B cell (primary cell): ENCODE results near the gene TCF12. TPM values are rescaled to one million over a fixed set of nuclear protein-coding genes. Genes with fewer than 3 reads are reported as not detected.

ENCODE experiments used
- ATAC-seq: fragments of 200-7000 bp; cut with Tn5 transposase; one replicate; pipeline ENCODE4 v1.10.0; 2021; ENCODE audit warnings: low read depth, mild to moderate bottlenecking, moderate number of reproducible peaks, moderate library complexity
- CTCF ChIA-PET: fragments of 350-600 bp; sonication (Branson Sonifier 250); formaldehyde crosslinking; loops from one replicate; lab custom pipeline; 2021; ENCODE audit warnings: antibody characterized with exemption, inconsistent platforms; lab: Charles Lee
- POLR2A ChIA-PET: fragments of 350-600 bp; sonication (Branson Sonifier 250); formaldehyde crosslinking; loops from one replicate; lab custom pipeline; 2021; ENCODE audit warnings: antibody characterized with exemption; lab: Charles Lee
- DNase-seq: peaks from one replicate; pipeline ENCODE4 v3.0.0; 2013
- H2AFZ ChIP-seq: 2 replicates; pipeline ENCODE4 v1.6.1; 2012; ENCODE audit warnings: mild to moderate bottlenecking, low read depth, low read length; ENCODE audit not compliant: insufficient read depth, poor library complexity, severe bottlenecking
- H3K27ac ChIP-seq, 2 donors: 1 replicate in 1 of 2; 2 replicates in 1 of 2; pipeline ENCODE4 v1.5.1; 2012 to 2013; ENCODE audit warnings: low read length in 2 of 2, mild to moderate bottlenecking in 2 of 2, moderate library complexity in 1 of 2
- H3K27me3 ChIP-seq, 4 experiments: fragments of 200-600 bp in 1 of 4; sonication (generic) in 1 of 4; replicated peaks in 1 of 4; 1 replicate in 2 of 4; 2 replicates in 2 of 4; pipeline versions ENCODE4 v1.6.1 to v1.7.0; 2013 to 2016; ENCODE audit warnings: low read length in 3 of 4, mild to moderate bottlenecking in 2 of 4, mixed read lengths in 1 of 4, moderate library complexity in 1 of 4; ENCODE audit not compliant: insufficient read depth in 4 of 4, control insufficient read depth in 3 of 4; ENCODE audit errors: control extremely low read depth in 1 of 4
- H3K36me3 ChIP-seq, 2 experiments: replicated peaks in 1 of 2; 1 replicate in 1 of 2; 2 replicates in 1 of 2; pipeline versions ENCODE4 v1.6.1 to v1.7.1; 2013; ENCODE audit warnings: low read length in 1 of 2; ENCODE audit not compliant: insufficient read depth in 2 of 2, control insufficient read depth in 1 of 2; ENCODE audit errors: control extremely low read depth in 1 of 2, extremely low read depth in 1 of 2
- H3K4me1 ChIP-seq, 2 donors: fragments of 200-600 bp in 1 of 2; sonication (generic) in 1 of 2; 1 replicate in 1 of 2; 2 replicates in 1 of 2; pipeline versions ENCODE4 v1.5.1 to v1.6.1; 2013 to 2017; ENCODE audit warnings: low read length in 2 of 2; ENCODE audit not compliant: control insufficient read depth in 2 of 2, insufficient read depth in 2 of 2
- H3K4me2 ChIP-seq: replicated peaks from 2 replicates; pipeline ENCODE3; 2012; ENCODE audit warnings: mild to moderate bottlenecking, low read depth, low read length; ENCODE audit not compliant: poor library complexity, severe bottlenecking
- H3K4me3 ChIP-seq, 5 experiments: fragments of 200-600 bp in 1 of 5; sonication (generic) in 1 of 5; 1 replicate in 3 of 5; 2 replicates in 2 of 5; pipeline versions ENCODE4 v1.5.1 to v1.7.0; 2011 to 2016; ENCODE audit warnings: low read length in 4 of 5, mild to moderate bottlenecking in 4 of 5, low read depth in 2 of 5, control low read depth in 1 of 5, moderate library complexity in 1 of 5; ENCODE audit not compliant: insufficient read depth in 1 of 5; ENCODE audit errors: control extremely low read depth in 1 of 5, extremely low read depth in 1 of 5
- H3K79me2 ChIP-seq: fragments of 200-600 bp; sonication (generic); one replicate; pipeline ENCODE4 v1.6.0; 2016; ENCODE audit warnings: low read length; ENCODE audit not compliant: control insufficient read depth, insufficient read depth
- H3K9ac ChIP-seq: fragments of 200-600 bp; sonication (generic); 2 replicates; pipeline ENCODE4 v1.6.1; 2017; ENCODE audit warnings: mild to moderate bottlenecking, low read length, moderate library complexity
- H3K9me3 ChIP-seq, 3 donors: one replicate each; pipeline versions ENCODE4 v1.6.1 to v1.7.1; 2013; ENCODE audit warnings: low read length in 2 of 3; ENCODE audit not compliant: control insufficient read depth in 2 of 3, insufficient read depth in 1 of 3; ENCODE audit errors: control extremely low read depth in 1 of 3
- H4K20me1 ChIP-seq: 2 replicates; pipeline ENCODE4 v1.6.0; 2012; ENCODE audit warnings: mild to moderate bottlenecking, low read length; ENCODE audit not compliant: insufficient read depth, control insufficient read depth, poor library complexity, severe bottlenecking
- H3K27ac Mint-ChIP-seq: one replicate; pipeline ENCODE4 v1.8.0; 2021; ENCODE audit warnings: mixed read lengths
- H3K27me3 Mint-ChIP-seq: one replicate; pipeline ENCODE4 v1.8.0; 2021; ENCODE audit warnings: mixed read lengths
- H3K4me1 Mint-ChIP-seq: one replicate; pipeline ENCODE4 v1.8.0; 2021; ENCODE audit warnings: mixed read lengths
- H3K4me3 Mint-ChIP-seq: one replicate; pipeline ENCODE4 v1.8.0; 2021; ENCODE audit warnings: mixed read lengths
- H3K9me3 Mint-ChIP-seq: one replicate; pipeline ENCODE4 v1.8.0; 2022; ENCODE audit warnings: mixed read lengths; ENCODE audit not compliant: insufficient read depth
- EZH2 ChIP-seq: IDR thresholded peaks from 2 replicates; pipeline ENCODE4 v1.6.1; 2012; ENCODE audit warnings: borderline replicate concordance, low read depth, mild to moderate bottlenecking, moderate library complexity, low read length; ENCODE audit not compliant: insufficient read depth, poor library complexity, severe bottlenecking
- WGBS: methylation state at CpG from one replicate; pipeline ENCODE4 v1.1.5; 2013; ENCODE audit warnings: missing lambda C conversion rate; ENCODE audit not compliant: insufficient coverage; 5-methylcytosine and 5-hydroxymethylcytosine counted together
- intact Hi-C: fragments of 100-400 bp; cut with micrococcal nuclease; formaldehyde crosslinking; loops from one replicate; pipeline ENCODE4 v1.10.0; 2022
- polyA plus RNA-seq: library from polyadenylated mRNA; depleted of rRNA; stranded (reverse); fragments of >200 nt; gene quantifications from 2 replicates; pipeline ENCODE4 v1.2.3, GENCODE V29; 2012
- total RNA-seq, 2 donors: library from RNA; stranded (reverse); fragments of 120-200 nt in 1 of 2; gene quantifications; 1 replicate in 1 of 2; 2 replicates in 1 of 2; pipeline versions ENCODE4 v1.2.3 to v1.2.4, GENCODE V29; 2013 to 2022
- TF ChIP-seq, protein P1 (sequence below): fragments of 200-600 bp; IDR thresholded peaks from one replicate; pipeline ENCODE4 v1.8.0; 2022; ENCODE audit warnings: antibody characterized with exemption, mild to moderate bottlenecking

TCF12 gene
- total and polyA plus RNA-seq, 2 donors (not counting 1 experiment from before 2014, with no cell fraction given), result 27.1 to 131 TPM

DNA sequence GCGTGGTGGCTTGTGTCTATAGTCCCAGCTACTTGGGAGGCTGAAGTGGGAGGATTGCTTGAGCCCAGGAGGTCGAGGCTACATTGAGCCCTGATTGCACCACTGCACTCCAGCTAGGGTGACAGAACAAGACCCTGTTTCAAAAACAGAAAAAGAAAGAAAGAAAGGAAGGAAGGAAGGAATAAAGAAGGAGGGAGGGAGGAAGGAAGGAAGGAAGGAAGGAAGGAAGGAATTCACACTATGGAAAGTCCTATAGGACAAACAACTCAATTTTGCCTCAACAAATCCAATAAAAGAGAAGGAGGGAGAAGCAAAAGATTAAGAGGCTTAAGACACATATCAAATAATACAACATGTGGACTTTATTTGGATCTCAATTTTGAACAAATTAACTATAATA, 16.5 kb upstream of the TCF12 start:
- no peak overlapping the region for H3K9ac ChIP-seq
- H3K4me3 ChIP-seq, result no peak overlapping the region
- no peaks in the 10 kb centered on the region for H3K27me3 ChIP-seq
- peaks cover 0 to 3% of the 10 kb centered on the region in 2 donors for H3K4me1 ChIP-seq
- ChIA-PET CTCF (no interaction called here), POLR2A (no interaction called here)
- Mint-ChIP-seq H3K4me3 (no peak overlapping the region), H3K27me3 (no peaks in the 10 kb centered on the region), H3K27ac (no peak overlapping the region), H3K4me1 (peaks cover 5% of the 10 kb centered on the region), H3K9me3 (no peaks in the 10 kb centered on the region)
- H3K4me2 ChIP-seq, result no peak overlapping the region
- no peak overlapping the region for H3K27ac ChIP-seq
- no peaks in the 10 kb centered on the region for H3K36me3 ChIP-seq
- TF ChIP-seq, protein P1, sequence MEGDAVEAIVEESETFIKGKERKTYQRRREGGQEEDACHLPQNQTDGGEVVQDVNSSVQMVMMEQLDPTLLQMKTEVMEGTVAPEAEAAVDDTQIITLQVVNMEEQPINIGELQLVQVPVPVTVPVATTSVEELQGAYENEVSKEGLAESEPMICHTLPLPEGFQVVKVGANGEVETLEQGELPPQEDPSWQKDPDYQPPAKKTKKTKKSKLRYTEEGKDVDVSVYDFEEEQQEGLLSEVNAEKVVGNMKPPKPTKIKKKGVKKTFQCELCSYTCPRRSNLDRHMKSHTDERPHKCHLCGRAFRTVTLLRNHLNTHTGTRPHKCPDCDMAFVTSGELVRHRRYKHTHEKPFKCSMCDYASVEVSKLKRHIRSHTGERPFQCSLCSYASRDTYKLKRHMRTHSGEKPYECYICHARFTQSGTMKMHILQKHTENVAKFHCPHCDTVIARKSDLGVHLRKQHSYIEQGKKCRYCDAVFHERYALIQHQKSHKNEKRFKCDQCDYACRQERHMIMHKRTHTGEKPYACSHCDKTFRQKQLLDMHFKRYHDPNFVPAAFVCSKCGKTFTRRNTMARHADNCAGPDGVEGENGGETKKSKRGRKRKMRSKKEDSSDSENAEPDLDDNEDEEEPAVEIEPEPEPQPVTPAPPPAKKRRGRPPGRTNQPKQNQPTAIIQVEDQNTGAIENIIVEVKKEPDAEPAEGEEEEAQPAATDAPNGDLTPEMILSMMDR, result no peak
- no peak for TF ChIP-seq EZH2
- H4K20me1 ChIP-seq, result no peaks in the 10 kb centered on the region
- no peak overlapping the region for H2AFZ ChIP-seq
- 100% methylated on average over 1 of the region's 2 CpGs for WGBS
- H3K9me3 ChIP-seq, result peaks cover 0 to 1% (median 0%) of the 10 kb centered on the region in 3 donors
- ATAC-seq (no peak), DNase-seq (no peak)
- intact Hi-C loops, result no loop called here
- no peaks in the 10 kb centered on the region for H3K79me2 ChIP-seq

DNA sequence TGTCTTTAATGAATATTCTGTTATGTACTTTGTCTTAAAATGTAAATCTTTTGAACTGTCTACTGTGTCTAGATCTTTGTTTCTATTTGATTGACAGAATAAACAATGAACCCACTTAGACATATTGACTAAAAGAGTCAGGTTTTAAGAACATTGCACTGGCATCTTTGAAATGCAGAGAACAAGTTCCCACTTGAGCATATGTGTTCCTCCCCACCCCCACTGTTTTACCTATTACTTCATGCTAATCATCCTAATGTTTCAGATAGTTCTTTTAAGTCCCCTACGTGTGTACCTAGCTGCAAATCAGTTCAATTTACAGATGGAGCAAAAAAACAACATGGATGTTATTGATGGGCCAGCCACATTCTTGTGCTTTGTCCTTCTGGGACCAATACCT, 11.7 kb upstream of the TCF12 start:
- Histone ChIP-seq H3K9me3 (no peaks in the 10 kb centered on the region), H3K4me3 (peak overlapping the region in 3 of 5 experiments; percentile 33 to 59 (median 44)), H3K79me2 (no peaks in the 10 kb centered on the region), H3K27me3 (no peaks in the 10 kb centered on the region), H3K27ac (peak overlapping the region in 1 of 2 donors; percentile 64), H3K36me3 (no peaks in the 10 kb centered on the region), H4K20me1 (no peaks in the 10 kb centered on the region), H3K4me2 (peak overlapping the region; percentile 69), H2AFZ (peak overlapping the region; percentile 78), H3K9ac (peak overlapping the region; percentile 60), H3K4me1 (peaks cover 0 to 13% of the 10 kb centered on the region in 2 donors)
- Mint-ChIP-seq H3K4me3 (peak overlapping the region; percentile 85), H3K9me3 (no peaks in the 10 kb centered on the region), H3K27ac (peak overlapping the region; percentile 67), H3K4me1 (peaks cover 13% of the 10 kb centered on the region), H3K27me3 (no peaks in the 10 kb centered on the region)
- intact Hi-C loops, result no loop called here
- ChIA-PET POLR2A (interaction anchor here (0.6 to 1.6 kb wide), 3 partner anchors 11 to 393 kb away, joined by 3 read pairs; partner anchors contain the start of gene TCF12), CTCF (interaction anchor here (0.5 to 2.2 kb wide), 3 partner anchors 11 to 416 kb away, joined by 3 to 4 read pairs (median 3); partner anchors contain the start of gene TCF12)
- no peak for DNase-seq
- TF ChIP-seq, protein P1, result no peak
- no peak for TF ChIP-seq EZH2
- ATAC-seq, result no peak
- WGBS, result no CpG with 5 or more reads among the region's 1 CpG
